A549 (cell line): ENCODE data around the gene IGHMBP2.

Experiments
- CEBPB ChIP-seq, 2 experiments: fragments of >200 bp in 1 of 2; sonication (Bioruptor Twin) in 1 of 2; formaldehyde crosslinking in 1 of 2; IDR thresholded peaks; 2 replicates each; pipeline ENCODE4 v1.6.1; 2012 to 2016
- EHF ChIP-seq: fragments of 250-450 bp; sonication (Bioruptor Pico); IDR thresholded peaks from 2 replicates; pipeline ENCODE4 v1.5.0; 2020; ENCODE audit warnings: mild to moderate bottlenecking
- EP300 ChIP-seq, 2 experiments: fragments of >200 bp; sonication (Bioruptor Twin); formaldehyde crosslinking; IDR thresholded peaks; 2 replicates in 1 of 2; 3 replicates in 1 of 2; pipeline ENCODE4 v1.6.1; 2016 to 2017
- ESRRA ChIP-seq: fragments of 150-350 bp; IDR thresholded peaks from 2 replicates; pipeline ENCODE4 v1.6.1; 2014; ENCODE audit warnings: mild to moderate bottlenecking, low read length, borderline replicate concordance
- KDM1A ChIP-seq: fragments of 200-600 bp; sonication (generic); IDR thresholded peaks from 2 replicates; pipeline ENCODE4 v1.6.1; 2016; ENCODE audit warnings: low read depth, mild to moderate bottlenecking
- MYC ChIP-seq: IDR thresholded peaks from 2 replicates; pipeline ENCODE4 v1.6.1; 2012; ENCODE audit warnings: mild to moderate bottlenecking, inconsistent platforms, low read length, improper control_type of control experiment, borderline replicate concordance
- NFE2L2 ChIP-seq: fragments of 150-350 bp; conservative IDR thresholded peaks from 2 replicates; pipeline ENCODE4 v1.6.1; 2014; ENCODE audit warnings: low read length
- PBX3 ChIP-seq: IDR thresholded peaks from 2 replicates; pipeline ENCODE4 v1.6.1; 2012
- POLR2A ChIP-seq: IDR thresholded peaks from 2 replicates; pipeline ENCODE4 v1.6.1; 2012; ENCODE audit warnings: mild to moderate bottlenecking, low read length
- POLR2AphosphoS2 ChIP-seq: conservative IDR thresholded peaks from 2 replicates; pipeline ENCODE4 v1.6.1; 2012; ENCODE audit warnings: low read length, improper control_type of control experiment, inconsistent platforms
- REST ChIP-seq: fragments of 200-600 bp; sonication (generic); IDR thresholded peaks from 2 replicates; pipeline ENCODE4 v1.6.1; 2016; ENCODE audit warnings: antibody characterized with exemption, mild to moderate bottlenecking, moderate library complexity
- TF ChIP-seq, protein P1 (sequence below): fragments of >200 bp; sonication (Bioruptor Twin); formaldehyde crosslinking; IDR thresholded peaks from 3 replicates; pipeline ENCODE4 v1.5.1; 2016
- TF ChIP-seq, protein P2 (sequence below): fragments of >200 bp; sonication (Bioruptor Twin); formaldehyde crosslinking; IDR thresholded peaks from 2 replicates; pipeline ENCODE4 v1.6.1; 2016
- TF ChIP-seq, protein P3 (sequence below): fragments of >200 bp; sonication (Bioruptor Twin); formaldehyde crosslinking; IDR thresholded peaks from 3 replicates; pipeline ENCODE4 v1.6.1; 2016

- TF ChIP-seq, protein P1, sequence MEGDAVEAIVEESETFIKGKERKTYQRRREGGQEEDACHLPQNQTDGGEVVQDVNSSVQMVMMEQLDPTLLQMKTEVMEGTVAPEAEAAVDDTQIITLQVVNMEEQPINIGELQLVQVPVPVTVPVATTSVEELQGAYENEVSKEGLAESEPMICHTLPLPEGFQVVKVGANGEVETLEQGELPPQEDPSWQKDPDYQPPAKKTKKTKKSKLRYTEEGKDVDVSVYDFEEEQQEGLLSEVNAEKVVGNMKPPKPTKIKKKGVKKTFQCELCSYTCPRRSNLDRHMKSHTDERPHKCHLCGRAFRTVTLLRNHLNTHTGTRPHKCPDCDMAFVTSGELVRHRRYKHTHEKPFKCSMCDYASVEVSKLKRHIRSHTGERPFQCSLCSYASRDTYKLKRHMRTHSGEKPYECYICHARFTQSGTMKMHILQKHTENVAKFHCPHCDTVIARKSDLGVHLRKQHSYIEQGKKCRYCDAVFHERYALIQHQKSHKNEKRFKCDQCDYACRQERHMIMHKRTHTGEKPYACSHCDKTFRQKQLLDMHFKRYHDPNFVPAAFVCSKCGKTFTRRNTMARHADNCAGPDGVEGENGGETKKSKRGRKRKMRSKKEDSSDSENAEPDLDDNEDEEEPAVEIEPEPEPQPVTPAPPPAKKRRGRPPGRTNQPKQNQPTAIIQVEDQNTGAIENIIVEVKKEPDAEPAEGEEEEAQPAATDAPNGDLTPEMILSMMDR: no peak
- TF ChIP-seq REST (no peak), CEBPB (IDR thresholded peaks at IDR 0.05) (no peak), EHF (CRISPR knock-in tag) (no peak), EP300 (IDR thresholded peaks at IDR 0.05) (no peak), POLR2AphosphoS2 (no peak), POLR2A (no peak), KDM1A (no peak), MYC (no peak), ESRRA (no peak), NFE2L2 (no peak), PBX3 (no peak)
- TF ChIP-seq, protein P2, sequence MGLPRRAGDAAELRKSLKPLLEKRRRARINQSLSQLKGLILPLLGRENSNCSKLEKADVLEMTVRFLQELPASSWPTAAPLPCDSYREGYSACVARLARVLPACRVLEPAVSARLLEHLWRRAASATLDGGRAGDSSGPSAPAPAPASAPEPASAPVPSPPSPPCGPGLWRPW: no peak
- TF ChIP-seq, protein P3, sequence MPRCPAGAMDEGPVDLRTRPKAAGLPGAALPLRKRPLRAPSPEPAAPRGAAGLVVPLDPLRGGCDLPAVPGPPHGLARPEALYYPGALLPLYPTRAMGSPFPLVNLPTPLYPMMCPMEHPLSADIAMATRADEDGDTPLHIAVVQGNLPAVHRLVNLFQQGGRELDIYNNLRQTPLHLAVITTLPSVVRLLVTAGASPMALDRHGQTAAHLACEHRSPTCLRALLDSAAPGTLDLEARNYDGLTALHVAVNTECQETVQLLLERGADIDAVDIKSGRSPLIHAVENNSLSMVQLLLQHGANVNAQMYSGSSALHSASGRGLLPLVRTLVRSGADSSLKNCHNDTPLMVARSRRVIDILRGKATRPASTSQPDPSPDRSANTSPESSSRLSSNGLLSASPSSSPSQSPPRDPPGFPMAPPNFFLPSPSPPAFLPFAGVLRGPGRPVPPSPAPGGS: no peak
Observed at GRCh38 chr11:68914761-68915160, 11.1 kb downstream of the IGHMBP2 start.
